SU-DHL-6 (cell line): ENCODE measurements around the gene CNBP.
"Not testable (repeated sequence)": the region's sequence is repeated elsewhere in the genome, so short reads cannot be mapped to it uniquely, and the experiment has no call there.

ENCODE experiments used
- H2AFZ ChIP-seq: fragments of 200-600 bp; sonication (generic); 2 replicates; pipeline ENCODE4 v1.6.1; 2014; ENCODE audit warnings: low read depth, mild to moderate bottlenecking, moderate library complexity, mixed read lengths, antibody characterized with exemption, low read length; ENCODE audit not compliant: severe bottlenecking
- H3F3A ChIP-seq: fragments of 200-600 bp; shearing (Covaris generic); 2 replicates; pipeline ENCODE4 v1.6.0; 2016; ENCODE audit warnings: antibody characterized with exemption, mild to moderate bottlenecking; ENCODE audit not compliant: insufficient read depth
- H3K27ac ChIP-seq: fragments of 200-600 bp; sonication (generic); 2 replicates; pipeline ENCODE4 v1.5.1; 2016; ENCODE audit warnings: low read depth, mild to moderate bottlenecking, low read length, moderate library complexity, mixed read lengths
- H3K27me3 ChIP-seq: fragments of 200-600 bp; sonication (generic), shearing (Covaris generic); 2 replicates; pipeline ENCODE4 v1.6.0; 2014; ENCODE audit warnings: mild to moderate bottlenecking, low read length
- H3K36me3 ChIP-seq: fragments of 200-600 bp; sonication (generic); 2 replicates; pipeline ENCODE4 v1.6.1; 2014; ENCODE audit warnings: mild to moderate bottlenecking, low read length, mixed read lengths
- H3K4me2 ChIP-seq: fragments of 300-600, 200-600 bp; shearing (Covaris generic), sonication (generic); 2 replicates; pipeline ENCODE4 v1.6.0; 2014; ENCODE audit warnings: low read length, low read depth, mild to moderate bottlenecking; ENCODE audit not compliant: poor library complexity, severe bottlenecking
- H3K4me3 ChIP-seq: fragments of 200-600 bp; sonication (generic); 2 replicates; pipeline ENCODE4 v1.5.1; 2014; ENCODE audit warnings: antibody characterized with exemption, low read length, mild to moderate bottlenecking, mixed read lengths; ENCODE audit not compliant: insufficient read depth, poor library complexity, severe bottlenecking
- H3K79me2 ChIP-seq: fragments of 200-600 bp; sonication (generic); 2 replicates; pipeline ENCODE4 v1.6.1; 2014; ENCODE audit warnings: mild to moderate bottlenecking, low read length, moderate library complexity; ENCODE audit not compliant: insufficient read depth
- H3K9ac ChIP-seq: fragments of 200-600 bp; sonication (generic); 2 replicates; pipeline ENCODE4 v1.7.0; 2014; ENCODE audit warnings: mild to moderate bottlenecking, low read length
- H3K9me2 ChIP-seq: fragments of 200-600 bp; sonication (generic); replicated peaks from 2 replicates; pipeline ENCODE4 v1.6.1; 2014; ENCODE audit warnings: low read length; ENCODE audit not compliant: insufficient read depth
- H3K9me3 ChIP-seq: fragments of 200-600 bp; sonication (generic); 2 replicates; pipeline ENCODE4 v1.6.1; 2014; ENCODE audit warnings: low read length, mixed read lengths; ENCODE audit not compliant: insufficient read depth
- H4K20me1 ChIP-seq: fragments of 200-600 bp; sonication (generic); 2 replicates; pipeline ENCODE4 v1.6.1; 2014; ENCODE audit warnings: low read depth, mild to moderate bottlenecking, antibody characterized with exemption, low read length, moderate library complexity, mixed read lengths
- CTCF ChIP-seq: fragments of 200-600 bp; sonication (generic); IDR thresholded peaks from one replicate; pipeline ENCODE4 v1.5.1; 2017; ENCODE audit warnings: antibody characterized with exemption, mild to moderate bottlenecking, low read length, moderate library complexity; ENCODE audit not compliant: insufficient read depth, poor library complexity, severe bottlenecking
- EZH2phosphoT487 ChIP-seq: fragments of 200-600 bp; sonication (generic), shearing (Covaris generic); conservative IDR thresholded peaks from 2 replicates; pipeline ENCODE4 v1.6.1; 2018; ENCODE audit warnings: mild to moderate bottlenecking, antibody characterized with exemption, low read length, moderate library complexity, mixed read lengths

The CNBP gene

GRCh38 chr3:129228891-129229585 is 45.3 kb upstream of the CNBP start:
- no peaks in the 10 kb centered on the region for H3K9me2 ChIP-seq
- no peaks in the 10 kb centered on the region for H4K20me1 ChIP-seq
- H3K4me3 ChIP-seq, result no peak overlapping the region
- no peak overlapping the region for H3K4me2 ChIP-seq
- TF ChIP-seq EZH2phosphoT487, result no peak
- TF ChIP-seq CTCF, result no peak
- H3K9me3 ChIP-seq, result no peaks in the 10 kb centered on the region
- H3K36me3 ChIP-seq, result no peaks in the 10 kb centered on the region
- no peaks in the 10 kb centered on the region for H3K27me3 ChIP-seq
- no peak overlapping the region for H3K27ac ChIP-seq
- 0 out of 2 replicates have a peak, but pooled peaks cover 5% of the 10 kb centered on the region for H3F3A ChIP-seq
- no peaks in the 10 kb centered on the region for H3K79me2 ChIP-seq
- H2AFZ ChIP-seq, result no peak overlapping the region
- no peak overlapping the region for H3K9ac ChIP-seq

- Histone ChIP-seq H3K9ac (no peak overlapping the region), H3K27me3 (no peaks in the 10 kb centered on the region), H2AFZ (no peak overlapping the region), H3F3A (no peaks in the 10 kb centered on the region), H3K9me3 (no peaks in the 10 kb centered on the region), H3K36me3 (no peaks in the 10 kb centered on the region), H3K9me2 (no peaks in the 10 kb centered on the region), H3K4me3 (no peak overlapping the region), H3K4me2 (no peak overlapping the region), H3K27ac (no peak overlapping the region), H3K79me2 (no peaks in the 10 kb centered on the region), H4K20me1 (no peaks in the 10 kb centered on the region)
- TF ChIP-seq EZH2phosphoT487, result no peak
- TF ChIP-seq CTCF, result no peak
Observed at GRCh38 chr3:129226374-129226773, 42.7 kb upstream of the CNBP start.

GRCh38 chr3:129224984-129225393 is 41.3 kb upstream of the CNBP start:
- Histone ChIP-seq H3K36me3 (no peaks in the 10 kb centered on the region), H3K4me3 (no peak overlapping the region)

GRCh38 chr3:129224387-129224786 is 40.7 kb upstream of the CNBP start:
- not testable (repeated sequence) for H3K9ac ChIP-seq, H2AFZ ChIP-seq, H3K36me3 ChIP-seq, H3K79me2 ChIP-seq, H3K9me3 ChIP-seq, H3K27me3 ChIP-seq, H4K20me1 ChIP-seq, H3K9me2 ChIP-seq, H3F3A ChIP-seq, H3K4me3 ChIP-seq, H3K27ac ChIP-seq, H3K4me2 ChIP-seq

More at GRCh38 chr3:129224984-129225393, 41.3 kb upstream of the CNBP start:
- Histone ChIP-seq H3K79me2 (no peaks in the 10 kb centered on the region), H4K20me1 (no peaks in the 10 kb centered on the region), H2AFZ (no peak overlapping the region), H3K9me3 (no peaks in the 10 kb centered on the region), H3K9me2 (no peaks in the 10 kb centered on the region), H3F3A (no peaks in the 10 kb centered on the region), H3K27ac (no peak overlapping the region), H3K27me3 (no peaks in the 10 kb centered on the region), H3K9ac (no peak overlapping the region), H3K4me2 (no peak overlapping the region)
- no peak for TF ChIP-seq CTCF
